Vagina (tissue), 2 donors: ENCODE data around the gene RAC3. TPM values are rescaled to one million over a fixed set of nuclear protein-coding genes. Genes with fewer than 3 reads are reported as not detected.

Source experiments
- DNase-seq, 2 donors: peaks; one replicate each; pipeline ENCODE4 v3.0.0-alpha.2; 2017; ENCODE audit errors: extremely low spot score in 2 of 2
- H3K27ac ChIP-seq: fragments of 200-600 bp; sonication (generic); one replicate; pipeline ENCODE4 v1.5.1; 2019
- H3K27me3 ChIP-seq: fragments of 200-600 bp; sonication (generic); one replicate; pipeline ENCODE4 v1.5.1; 2019
- H3K36me3 ChIP-seq, 2 donors: fragments of 200-600 bp; sonication (generic); one replicate each; pipeline ENCODE4 v1.5.1; 2017 to 2019
- H3K4me1 ChIP-seq: fragments of 200-600 bp; sonication (generic); one replicate; pipeline ENCODE4 v1.5.1; 2019
- H3K4me3 ChIP-seq, 2 donors: fragments of 200-600 bp; sonication (generic); 1 replicate in 1 of 2; 2 replicates in 1 of 2; pipeline ENCODE4 v1.5.1; 2016 to 2019
- H3K9me3 ChIP-seq: fragments of 200-600 bp; sonication (generic); one replicate; pipeline ENCODE4 v1.5.1; 2019
- CTCF ChIP-seq, 3 experiments: fragments of 450-650 bp in 2 of 3; fragments of 200-600 bp in 1 of 3; sonication (generic) in 1 of 3; IDR thresholded peaks; one replicate each; pipeline ENCODE4 v1.5.1; 2017 to 2019; ENCODE audit warnings: antibody characterized with exemption in 3 of 3, mild to moderate bottlenecking in 2 of 3, moderate library complexity in 2 of 3
- POLR2A ChIP-seq, 2 donors: fragments of 450-650 bp; IDR thresholded peaks; one replicate each; pipeline ENCODE4 v1.6.1; 2017; ENCODE audit warnings: antibody characterized with exemption in 2 of 2, mild to moderate bottlenecking in 2 of 2, moderate library complexity in 2 of 2
- POLR2AphosphoS5 ChIP-seq, 2 donors: sonication (generic); formaldehyde crosslinking; IDR thresholded peaks; one replicate each; pipeline ENCODE4 v1.9.0; 2017; ENCODE audit warnings: antibody characterized with exemption in 2 of 2, mild to moderate bottlenecking in 2 of 2, low read depth in 1 of 2; ENCODE audit not compliant: insufficient read depth in 1 of 2
- intact Hi-C: fragments of 100-400 bp; cut with DNase I; formaldehyde crosslinking; loops from one replicate; pipeline ENCODE4 v1.15.1; 2023
- total RNA-seq: library from RNA; depleted of rRNA; stranded (reverse); fragments of >200 nt; gene quantifications from one replicate; pipeline ENCODE4 v1.2.3, GENCODE V29; 2016

Gene RAC3
- total RNA-seq, 1 donor from 2014 or later: 12.8 TPM

- intact Hi-C loops: loop anchor here (10.0 kb wide), 1 partner anchor 277 kb away; no protein-coding TSS in a partner anchor
- DNase-seq: no peak
- peaks cover 0 to 29% of the 10 kb centered on the region in 2 donors for H3K36me3 ChIP-seq
- no peaks in the 10 kb centered on the region for H3K9me3 ChIP-seq
- H3K4me3 ChIP-seq: no peak overlapping the region
- H3K4me1 ChIP-seq: peaks cover 28% of the 10 kb centered on the region
- TF ChIP-seq CTCF (IDR thresholded peaks at IDR 0.05): no peak
- TF ChIP-seq POLR2AphosphoS5 (IDR thresholded peaks at IDR 0.05; ENCODE audit: insufficient read depth in 1 of 2, low read depth in 1 of 2): no peak
- no peak for TF ChIP-seq POLR2A (IDR thresholded peaks at IDR 0.05)
- no peaks in the 10 kb centered on the region for H3K27me3 ChIP-seq
- H3K27ac ChIP-seq: no peak overlapping the region
Observed at GRCh38 chr17:82047914-82048570, 16.6 kb downstream of the RAC3 start.

DNA sequence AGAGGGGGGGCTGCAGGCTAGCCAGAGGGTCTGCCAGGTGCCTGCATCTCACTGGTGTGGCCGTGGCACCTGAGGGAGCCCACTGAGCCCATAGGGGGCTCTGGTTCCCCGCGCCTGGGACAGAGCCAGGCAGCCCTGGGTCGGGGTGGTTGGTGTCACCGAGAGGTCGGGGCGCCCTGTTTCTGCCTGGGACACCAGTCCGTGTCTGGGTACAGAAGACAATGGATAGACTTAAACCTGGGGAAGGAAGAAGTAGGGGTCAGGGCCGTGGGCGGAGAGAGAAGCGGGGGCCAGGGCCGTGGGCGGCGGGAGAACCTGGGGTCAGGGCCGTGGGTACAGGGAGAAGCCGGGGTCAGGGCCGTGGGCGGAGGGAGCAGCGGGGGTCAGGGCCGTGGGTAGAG lies 17.1 kb downstream of the RAC3 start:
- Histone ChIP-seq H3K4me3 (no peak overlapping the region), H3K36me3 (peaks cover 0 to 29% of the 10 kb centered on the region in 2 donors), H3K4me1 (peaks cover 33% of the 10 kb centered on the region), H3K27ac (no peak overlapping the region), H3K27me3 (no peaks in the 10 kb centered on the region), H3K9me3 (no peaks in the 10 kb centered on the region)
- DNase-seq: no peak
- intact Hi-C loops: loop anchor here (10.0 kb wide), 1 partner anchor 276 kb away; no protein-coding TSS in a partner anchor
- TF ChIP-seq CTCF (IDR thresholded peaks at IDR 0.05) (no peak), POLR2AphosphoS5 (IDR thresholded peaks at IDR 0.05; ENCODE audit: insufficient read depth in 1 of 2, low read depth in 1 of 2) (no peak), POLR2A (IDR thresholded peaks at IDR 0.05) (no peak)

GRCh38 chr17:82049106-82049505 lies 17.6 kb downstream of the RAC3 start:
- H3K9me3 ChIP-seq: no peaks in the 10 kb centered on the region
- H3K4me1 ChIP-seq: peaks cover 39% of the 10 kb centered on the region
- H3K4me3 ChIP-seq: no peak overlapping the region
- no peaks in the 10 kb centered on the region for H3K27me3 ChIP-seq
- H3K36me3 ChIP-seq: peaks cover 0 to 33% of the 10 kb centered on the region in 2 donors
- TF ChIP-seq CTCF (IDR thresholded peaks at IDR 0.05) (no peak), POLR2AphosphoS5 (IDR thresholded peaks at IDR 0.05; ENCODE audit: insufficient read depth in 1 of 2, low read depth in 1 of 2) (no peak)
- no peak overlapping the region for H3K27ac ChIP-seq
- no peak for DNase-seq
- intact Hi-C loops: loop anchor here (10.0 kb wide), 1 partner anchor 276 kb away; no protein-coding TSS in a partner anchor

DNA sequence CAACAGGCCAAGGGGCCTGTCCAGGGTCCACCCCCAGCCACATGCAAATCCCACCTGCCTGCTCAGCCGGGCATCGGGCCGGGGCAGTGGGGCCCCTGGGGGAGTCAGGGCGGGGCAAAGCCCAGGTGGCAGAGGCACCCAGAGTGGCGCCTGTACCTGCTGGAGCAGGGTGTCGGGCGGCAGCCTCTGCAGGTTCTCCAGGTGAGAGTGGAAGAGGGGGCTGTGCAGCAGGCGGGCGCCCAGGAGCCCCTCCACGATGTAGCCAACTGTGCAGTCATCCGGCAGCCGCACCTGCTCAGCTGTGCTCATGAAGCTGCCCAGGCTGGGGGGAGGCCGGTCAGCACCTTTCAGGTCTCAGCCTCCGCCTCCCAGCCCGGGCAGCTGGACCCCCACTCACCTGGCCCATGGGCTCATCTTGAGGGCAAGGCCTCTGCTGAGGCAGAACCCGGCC lies 18.1 kb downstream of the RAC3 start:
- Histone ChIP-seq H3K4me1 (peaks cover 39% of the 10 kb centered on the region), H3K27me3 (no peaks in the 10 kb centered on the region), H3K4me3 (no peak overlapping the region), H3K9me3 (no peaks in the 10 kb centered on the region), H3K36me3 (peaks cover 0 to 36% of the 10 kb centered on the region in 2 donors), H3K27ac (no peak overlapping the region)
- DNase-seq: no peak
- intact Hi-C loops: loop anchor here (10.0 kb wide), 1 partner anchor 275 kb away; no protein-coding TSS in a partner anchor
- TF ChIP-seq CTCF (IDR thresholded peaks at IDR 0.05) (no peak), POLR2AphosphoS5 (IDR thresholded peaks at IDR 0.05; ENCODE audit: insufficient read depth in 1 of 2, low read depth in 1 of 2) (no peak), POLR2A (IDR thresholded peaks at IDR 0.05) (no peak)

GRCh38 chr17:82050152-82050760 lies 18.8 kb downstream of the RAC3 start:
- DNase-seq: no peak
- Histone ChIP-seq H3K36me3 (peaks cover 0 to 43% of the 10 kb centered on the region in 2 donors), H3K4me3 (peak overlapping the region; percentile 72 to 97), H3K9me3 (no peaks in the 10 kb centered on the region), H3K27me3 (no peaks in the 10 kb centered on the region), H3K27ac (no peak overlapping the region), H3K4me1 (peaks cover 39% of the 10 kb centered on the region)
- intact Hi-C loops: no loop called here
- no peak for TF ChIP-seq POLR2AphosphoS5 (IDR thresholded peaks at IDR 0.05; ENCODE audit: insufficient read depth in 1 of 2, low read depth in 1 of 2)
- TF ChIP-seq CTCF (IDR thresholded peaks at IDR 0.05): no peak
